SH-SY5Y (cell line): ENCODE data around the gene PIK3R3.

Experiments used
- GATA2 ChIP-seq: IDR thresholded peaks from 2 replicates; pipeline ENCODE4 v1.6.1; 2011; ENCODE audit warnings: mild to moderate bottlenecking, low read depth, low read length
- GATA3 ChIP-seq: IDR thresholded peaks from 2 replicates; pipeline ENCODE4 v1.6.1; 2011; ENCODE audit warnings: low read depth, mild to moderate bottlenecking, low read length, moderate library complexity

GRCh38 chr1:46013581-46013980, 118.8 kb downstream of the PIK3R3 start:
- TF ChIP-seq GATA2 (no peak), GATA3 (no peak)
